Immature natural killer cell (primary cell): Measurements from ENCODE around the gene RASGRP1. TPM values are rescaled to one million over a fixed set of nuclear protein-coding genes. Genes with fewer than 3 reads are reported as not detected.

Experiments
- DNase-seq, 3 donors: peaks; one replicate each; pipeline ENCODE4 v3.0.0; 2022; ENCODE audit warnings: mixed read lengths in 1 of 3
- H3K27ac Mint-ChIP-seq, 6 donors: one replicate each; pipeline ENCODE4 v1.8.0; 2020; ENCODE audit warnings: mixed read lengths in 6 of 6, mild to moderate bottlenecking in 5 of 6, inconsistent platforms in 4 of 6, moderate library complexity in 3 of 6
- H3K27me3 Mint-ChIP-seq, 3 donors: one replicate each; pipeline ENCODE4 v1.8.0; 2020 to 2021; ENCODE audit warnings: low read depth in 3 of 3, mild to moderate bottlenecking in 3 of 3, mixed read lengths in 3 of 3, moderate library complexity in 3 of 3, inconsistent platforms in 1 of 3
- H3K36me3 Mint-ChIP-seq, 3 donors: one replicate each; pipeline ENCODE4 v1.8.0; 2020; ENCODE audit warnings: mixed read lengths in 3 of 3, inconsistent platforms in 2 of 3, mild to moderate bottlenecking in 2 of 3
- H3K4me1 Mint-ChIP-seq, 2 donors: one replicate each; pipeline ENCODE4 v1.8.0; 2020; ENCODE audit warnings: inconsistent platforms in 2 of 2, mild to moderate bottlenecking in 2 of 2, mixed read lengths in 2 of 2, moderate library complexity in 1 of 2
- H3K4me3 Mint-ChIP-seq, 5 donors: one replicate each; pipeline ENCODE4 v1.8.0; 2020; ENCODE audit warnings: mild to moderate bottlenecking in 5 of 5, mixed read lengths in 5 of 5, inconsistent platforms in 3 of 5, moderate library complexity in 3 of 5
- H3K9me3 Mint-ChIP-seq, 6 donors: one replicate each; pipeline ENCODE4 v1.8.0; 2020; ENCODE audit warnings: mild to moderate bottlenecking in 6 of 6, mixed read lengths in 6 of 6, inconsistent platforms in 4 of 6, moderate library complexity in 3 of 6
- polyA plus RNA-seq, 3 donors: library from polyadenylated mRNA; unstranded; fragments of 300-500 nt; fragmentation: Illumina TruSeq; gene quantifications; one replicate each; pipeline ENCODE4 v1.2.3, GENCODE V29; 2021

Gene RASGRP1
- polyA plus RNA-seq, 3 donors from 2014 or later: 21.9 to 63.9 (median 22.7) TPM

DNA sequence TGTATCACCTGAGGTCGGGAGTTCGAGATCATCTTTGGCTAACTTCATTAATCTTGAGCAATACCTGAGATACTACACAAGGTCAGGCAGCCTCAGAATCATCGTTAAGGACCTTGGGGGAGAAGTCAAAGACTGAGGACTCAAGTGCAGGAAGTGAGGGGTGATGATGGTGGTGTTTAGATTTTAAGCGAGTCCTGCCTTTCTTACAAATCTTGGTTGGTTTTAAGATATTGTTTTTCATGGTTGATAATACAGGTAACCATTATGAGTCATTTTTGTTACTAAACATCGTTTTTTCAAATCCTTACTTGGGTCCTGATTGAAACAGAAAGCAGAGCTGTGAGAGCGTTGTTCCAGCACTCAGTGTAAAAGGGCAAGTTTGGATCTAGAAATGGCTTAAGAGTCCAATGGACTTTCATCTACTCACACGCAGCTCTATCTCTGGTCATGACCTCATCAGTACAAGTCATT is 4.1 kb downstream of the RASGRP1 start:
- peak overlapping the region; percentile 82 to 96 (median 90) for H3K27ac Mint-ChIP-seq
- no peaks in the 10 kb centered on the region for H3K9me3 Mint-ChIP-seq
- peaks cover 5 to 13% (median 6%) of the 10 kb centered on the region in 3 donors for H3K27me3 Mint-ChIP-seq
- peaks cover 16 to 32% (median 29%) of the 10 kb centered on the region in 3 donors for H3K36me3 Mint-ChIP-seq
- no peak for DNase-seq
- peak overlapping the region; percentile 44 to 88 (median 51) for H3K4me3 Mint-ChIP-seq
- H3K4me1 Mint-ChIP-seq: peaks cover 90 to 93% of the 10 kb centered on the region in 2 donors

DNA sequence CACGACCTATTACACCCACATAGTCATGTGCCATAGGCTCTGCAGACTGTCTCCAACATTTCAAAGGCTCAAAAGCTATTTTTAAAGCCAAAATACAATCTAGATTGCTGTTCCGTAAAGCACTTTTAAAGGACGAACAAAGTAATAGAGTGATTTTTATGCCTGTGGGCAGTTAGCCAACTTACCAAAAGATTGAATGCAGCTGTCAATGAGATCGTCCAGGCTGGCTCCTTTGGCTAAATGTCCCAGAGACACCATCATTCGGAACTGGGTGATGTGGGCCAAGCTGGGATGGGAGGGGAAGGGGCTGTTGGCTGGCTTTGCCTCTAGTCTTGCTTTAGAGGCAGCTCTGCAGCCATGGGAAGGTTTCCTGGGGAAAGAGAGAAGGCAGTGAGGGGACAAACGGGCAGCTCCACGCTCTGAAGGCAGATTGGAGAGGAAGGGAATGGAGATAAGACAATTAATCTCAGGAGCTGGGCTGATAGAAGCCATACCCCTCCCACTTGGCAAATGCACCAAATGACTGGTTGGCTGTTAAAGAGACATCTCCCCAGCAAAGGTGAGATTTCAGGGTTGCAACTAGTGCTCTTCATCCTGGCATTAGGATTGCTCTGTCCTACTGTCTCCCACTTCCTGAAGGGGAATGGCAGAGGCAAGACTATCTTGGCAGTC is 4.8 kb downstream of the RASGRP1 start:
- peak overlapping the region in 4 of 5 donors; percentile 44 to 88 (median 56) for H3K4me3 Mint-ChIP-seq
- H3K27me3 Mint-ChIP-seq: peaks cover 2 to 10% (median 6%) of the 10 kb centered on the region in 3 donors
- no peaks in the 10 kb centered on the region for H3K9me3 Mint-ChIP-seq
- DNase-seq: no peak
- H3K4me1 Mint-ChIP-seq: peaks cover 92 to 93% of the 10 kb centered on the region in 2 donors
- H3K27ac Mint-ChIP-seq: peak overlapping the region; percentile 74 to 96 (median 88)
- H3K36me3 Mint-ChIP-seq: peaks cover 16 to 37% (median 29%) of the 10 kb centered on the region in 3 donors

DNA sequence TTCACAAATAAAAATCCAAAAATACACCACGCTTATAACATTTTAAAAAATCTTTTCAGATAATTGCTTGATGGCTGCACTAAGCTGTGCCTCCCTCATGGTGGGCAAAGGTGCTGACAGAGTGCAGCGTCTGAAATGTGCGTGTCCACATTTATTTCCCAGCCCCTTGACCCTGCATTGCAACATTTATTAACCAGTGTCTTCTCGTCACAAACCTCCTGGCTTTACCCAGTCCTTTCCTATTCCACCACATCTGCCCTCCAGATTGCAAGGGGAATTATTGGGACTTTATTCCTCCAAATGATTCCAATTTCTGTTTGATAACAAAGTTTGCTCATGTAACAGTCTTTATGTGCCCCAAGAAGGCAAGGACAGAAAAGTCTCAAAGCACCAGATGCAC is 5.5 kb downstream of the RASGRP1 start:
- peaks cover 98 to 99% of the 10 kb centered on the region in 2 donors for H3K4me1 Mint-ChIP-seq
- DNase-seq: no peak
- no peaks in the 10 kb centered on the region for H3K9me3 Mint-ChIP-seq
- peaks cover 16 to 37% (median 29%) of the 10 kb centered on the region in 3 donors for H3K36me3 Mint-ChIP-seq
- H3K4me3 Mint-ChIP-seq: peak overlapping the region in 3 of 5 donors; percentile 25 to 54 (median 37)
- H3K27me3 Mint-ChIP-seq: peaks cover 0 to 6% (median 5%) of the 10 kb centered on the region in 3 donors
- H3K27ac Mint-ChIP-seq: peak overlapping the region; percentile 63 to 96 (median 82)

DNA sequence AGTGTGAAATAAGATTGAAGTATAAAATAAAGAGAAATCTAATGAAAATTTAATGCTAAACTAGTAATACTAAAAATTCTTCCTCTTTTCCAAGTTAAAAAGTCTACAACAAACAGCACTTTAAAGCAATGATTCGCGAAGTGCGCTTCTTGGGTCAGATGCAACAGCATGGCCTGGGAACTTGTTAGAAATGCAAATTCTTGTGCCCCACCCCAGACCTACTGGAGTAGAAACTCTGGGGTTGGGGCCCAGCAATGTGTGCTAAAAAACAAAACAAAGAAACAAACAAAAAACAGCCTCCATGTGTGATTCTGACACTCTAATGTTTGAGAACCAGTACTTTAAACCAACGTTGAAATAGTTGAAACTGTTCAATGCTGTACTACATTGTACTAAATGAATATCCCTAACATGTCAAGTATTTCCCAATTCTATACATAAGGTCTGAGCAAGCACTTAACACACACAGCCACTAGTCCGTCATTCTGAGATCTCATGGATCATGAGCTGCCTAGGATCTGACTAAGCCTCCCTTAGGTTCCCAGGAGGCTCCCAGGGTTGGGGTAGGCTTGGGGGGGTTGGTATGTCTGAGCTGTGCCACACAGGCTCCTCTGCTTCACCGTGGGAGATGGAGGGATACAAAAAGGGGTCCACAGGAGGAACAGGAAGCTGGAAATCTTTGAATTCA is 6.1 kb downstream of the RASGRP1 start:
- peak overlapping the region; percentile 51 to 93 (median 88) for H3K27ac Mint-ChIP-seq
- H3K27me3 Mint-ChIP-seq: peaks cover 0 to 1% (median 0%) of the 10 kb centered on the region in 3 donors
- H3K9me3 Mint-ChIP-seq: no peaks in the 10 kb centered on the region
- H3K4me1 Mint-ChIP-seq: peaks cover 100% of the 10 kb centered on the region in 2 donors
- peak overlapping the region in 4 of 5 donors; percentile 18 to 62 (median 54) for H3K4me3 Mint-ChIP-seq
- H3K36me3 Mint-ChIP-seq: peaks cover 16 to 42% (median 29%) of the 10 kb centered on the region in 3 donors
- DNase-seq: no peak

DNA sequence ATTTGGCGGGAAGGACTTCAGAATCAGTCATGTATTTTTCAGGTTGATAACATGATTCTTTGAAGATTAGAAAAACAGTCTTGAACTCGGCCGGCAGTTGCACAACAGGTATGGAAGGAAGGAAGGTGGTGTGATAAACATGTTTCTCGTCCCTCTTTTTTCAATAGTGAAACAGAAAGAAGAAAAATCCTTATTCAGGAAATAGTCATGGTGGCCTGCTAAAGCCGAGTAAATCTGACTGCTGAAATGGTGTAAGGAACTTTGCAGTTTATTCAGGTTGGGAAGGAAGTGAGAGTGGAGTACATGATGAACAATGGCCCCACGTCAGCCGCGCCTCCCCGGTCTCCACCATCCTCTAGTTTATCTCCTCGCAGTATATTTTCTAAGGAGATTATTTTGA is 6.7 kb downstream of the RASGRP1 start:
- DNase-seq: peak in 1 of 3 donors; percentile 18
- Mint-ChIP-seq H3K4me3 (peak overlapping the region; percentile 18 to 62 (median 56)), H3K36me3 (peaks cover 16 to 48% (median 29%) of the 10 kb centered on the region in 3 donors), H3K4me1 (peaks cover 100% of the 10 kb centered on the region in 2 donors), H3K9me3 (no peaks in the 10 kb centered on the region), H3K27ac (peak overlapping the region; percentile 51 to 93 (median 88)), H3K27me3 (no peaks in the 10 kb centered on the region)

DNA sequence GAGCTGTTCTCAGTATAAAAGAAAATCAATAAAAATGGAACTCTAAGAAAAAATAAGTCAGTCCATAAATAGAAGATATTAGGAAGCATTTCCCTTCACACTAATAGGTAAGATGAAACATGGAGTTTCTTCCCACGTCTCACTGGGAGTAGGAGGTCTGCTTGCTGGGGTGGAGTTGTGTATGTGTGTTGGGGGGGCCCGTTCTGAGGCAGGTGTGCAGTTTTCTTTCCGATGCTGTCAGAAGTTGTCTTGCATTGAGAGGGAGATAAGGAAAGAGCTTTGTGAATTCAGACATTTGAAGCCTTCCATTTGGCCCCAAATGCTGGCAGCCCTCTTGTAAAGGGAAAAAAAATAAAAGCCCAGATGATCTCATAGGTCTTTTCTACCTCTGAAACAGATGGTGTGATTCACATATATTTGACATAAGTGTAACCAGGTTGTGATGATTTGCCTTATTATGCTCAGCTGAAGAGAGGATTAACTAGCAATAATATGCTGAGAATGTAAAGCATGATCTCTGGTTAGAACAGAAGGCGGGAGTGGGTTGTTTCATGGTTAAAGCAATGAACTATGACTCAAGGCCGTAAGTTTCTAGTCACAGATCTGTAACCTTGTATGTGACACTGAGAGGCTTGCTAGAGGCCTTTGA is 8.8 kb downstream of the RASGRP1 start:
- peaks cover 97 to 100% of the 10 kb centered on the region in 2 donors for H3K4me1 Mint-ChIP-seq
- no peaks in the 10 kb centered on the region for H3K9me3 Mint-ChIP-seq
- no peak for DNase-seq
- peak overlapping the region in 1 of 5 donors; percentile 20 for H3K4me3 Mint-ChIP-seq
- peaks cover 14 to 49% (median 28%) of the 10 kb centered on the region in 3 donors for H3K36me3 Mint-ChIP-seq
- peak overlapping the region; percentile 39 to 87 (median 60) for H3K27ac Mint-ChIP-seq
- H3K27me3 Mint-ChIP-seq: no peaks in the 10 kb centered on the region

DNA sequence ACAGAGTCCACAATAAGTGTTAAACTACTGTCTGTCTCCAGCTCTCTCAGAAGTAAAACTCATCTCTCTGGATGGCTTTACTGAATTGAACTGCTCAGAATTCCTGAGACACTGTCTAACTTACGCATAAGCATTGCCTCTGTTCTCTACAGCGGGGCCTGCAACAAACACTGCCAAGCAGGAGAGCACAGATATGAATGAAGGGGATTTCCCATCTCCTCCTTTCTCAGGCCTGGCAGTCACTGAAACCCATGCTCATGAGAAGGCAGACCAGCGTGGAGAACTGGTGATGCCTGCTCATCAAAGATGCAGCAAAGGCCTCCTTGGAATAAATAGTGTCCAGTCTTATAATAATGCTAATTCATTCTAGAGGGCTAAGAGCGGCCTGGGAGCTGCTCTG is 10.3 kb downstream of the RASGRP1 start:
- peaks cover 0 to 2% (median 0%) of the 10 kb centered on the region in 3 donors for H3K27me3 Mint-ChIP-seq
- peaks cover 91 to 100% of the 10 kb centered on the region in 2 donors for H3K4me1 Mint-ChIP-seq
- H3K27ac Mint-ChIP-seq: peak overlapping the region; percentile 50 to 88 (median 76)
- peak overlapping the region in 1 of 5 donors; percentile 23 for H3K4me3 Mint-ChIP-seq
- no peak for DNase-seq
- H3K9me3 Mint-ChIP-seq: no peaks in the 10 kb centered on the region
- peaks cover 9 to 43% (median 18%) of the 10 kb centered on the region in 3 donors for H3K36me3 Mint-ChIP-seq

DNA sequence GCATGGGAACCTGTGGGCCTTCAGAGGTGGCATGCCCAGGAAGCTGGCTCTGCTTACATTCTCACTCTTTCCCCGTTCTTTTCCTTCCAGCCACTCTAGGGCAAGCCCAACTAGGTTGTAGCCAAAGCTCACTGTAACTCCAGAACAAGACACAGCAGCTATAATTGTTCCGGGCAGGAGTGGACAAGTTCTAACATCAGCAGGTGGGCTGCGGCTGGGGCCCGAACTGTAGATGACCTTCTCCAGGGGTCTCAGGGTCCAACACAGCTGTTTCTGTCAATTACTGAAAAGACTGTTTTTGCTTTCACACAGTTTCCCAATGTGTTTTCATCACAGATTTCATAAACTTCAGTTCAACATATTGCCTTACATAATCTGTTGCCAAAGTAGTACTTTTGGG is 11.5 kb downstream of the RASGRP1 start:
- H3K27me3 Mint-ChIP-seq: peaks cover 0 to 2% (median 0%) of the 10 kb centered on the region in 3 donors
- H3K4me3 Mint-ChIP-seq: peak overlapping the region in 4 of 5 donors; percentile 3 to 61 (median 34)
- peaks cover 91 to 100% of the 10 kb centered on the region in 2 donors for H3K4me1 Mint-ChIP-seq
- H3K36me3 Mint-ChIP-seq: peaks cover 4 to 37% (median 9%) of the 10 kb centered on the region in 3 donors
- H3K27ac Mint-ChIP-seq: peak overlapping the region; percentile 3 to 88 (median 76)
- DNase-seq: no peak
- no peaks in the 10 kb centered on the region for H3K9me3 Mint-ChIP-seq

DNA sequence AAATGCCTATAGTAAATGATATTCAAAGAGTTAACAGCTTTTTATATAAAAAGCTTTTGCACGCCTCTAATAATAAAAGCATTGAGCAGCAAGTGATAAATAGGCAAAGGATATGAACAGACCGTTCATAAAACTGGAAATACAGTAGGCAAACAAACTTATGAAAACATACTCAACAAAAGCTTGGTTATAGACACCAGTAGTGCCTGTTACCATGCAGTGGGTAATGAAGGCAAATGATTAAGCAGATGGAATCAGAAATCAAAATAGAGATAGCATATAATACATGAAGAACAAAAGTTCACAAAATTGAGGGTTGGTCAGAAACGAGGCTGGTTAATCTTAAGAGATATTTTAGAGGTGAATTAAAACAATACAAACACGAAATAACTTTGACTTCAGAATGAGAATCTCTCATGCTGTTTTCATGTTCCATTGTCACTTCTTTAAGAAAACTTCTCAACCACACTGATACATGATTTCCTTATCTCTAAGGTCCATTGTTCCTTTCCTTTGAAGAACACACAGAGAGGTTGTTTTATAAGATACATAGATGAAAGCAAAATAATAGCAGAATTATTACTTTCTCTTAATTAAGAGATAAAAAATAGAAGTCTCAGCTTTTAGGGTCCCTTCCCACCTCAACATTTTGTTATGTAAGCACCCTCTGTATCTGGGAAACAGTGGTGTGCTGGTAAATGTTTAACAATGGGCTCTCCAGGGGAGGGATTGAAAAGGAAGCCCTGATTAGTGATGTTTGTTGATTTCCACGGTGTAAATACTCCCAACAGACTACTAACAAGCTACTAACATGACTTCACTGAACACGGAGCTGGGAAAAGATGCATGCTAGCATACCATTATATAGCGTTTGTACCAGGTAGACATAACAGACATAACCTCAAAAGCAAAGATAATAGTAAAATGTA is 12.6 kb downstream of the RASGRP1 start:
- Mint-ChIP-seq H3K4me3 (peak overlapping the region in 4 of 5 donors; percentile 6 to 52 (median 34)), H3K27me3 (peaks cover 0 to 2% (median 0%) of the 10 kb centered on the region in 3 donors), H3K27ac (peak overlapping the region; percentile 49 to 84 (median 75)), H3K9me3 (no peaks in the 10 kb centered on the region), H3K4me1 (peaks cover 91 to 100% of the 10 kb centered on the region in 2 donors), H3K36me3 (peaks cover 0 to 32% (median 3%) of the 10 kb centered on the region in 3 donors)
- DNase-seq: no peak

DNA sequence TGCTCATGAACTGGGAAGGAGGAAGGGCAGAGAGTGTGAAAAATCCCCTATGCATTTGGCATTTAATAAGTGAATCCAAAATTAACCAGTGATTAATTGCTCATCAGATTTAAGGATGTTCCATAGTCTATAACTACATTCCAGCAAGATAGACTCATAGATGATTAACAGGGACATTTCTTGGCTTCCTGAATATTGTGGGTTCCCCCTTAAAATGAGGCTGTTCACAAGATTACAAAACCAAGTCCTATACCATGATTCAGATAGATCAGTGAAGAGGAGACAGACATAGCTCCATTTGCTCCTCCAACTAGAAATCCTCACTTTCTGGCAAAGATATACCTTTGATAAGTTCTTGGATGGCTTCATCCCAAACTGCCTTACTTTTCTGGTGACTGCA is 15.4 kb downstream of the RASGRP1 start:
- peaks cover 0 to 31% (median 0%) of the 10 kb centered on the region in 3 donors for H3K36me3 Mint-ChIP-seq
- DNase-seq: no peak

DNA sequence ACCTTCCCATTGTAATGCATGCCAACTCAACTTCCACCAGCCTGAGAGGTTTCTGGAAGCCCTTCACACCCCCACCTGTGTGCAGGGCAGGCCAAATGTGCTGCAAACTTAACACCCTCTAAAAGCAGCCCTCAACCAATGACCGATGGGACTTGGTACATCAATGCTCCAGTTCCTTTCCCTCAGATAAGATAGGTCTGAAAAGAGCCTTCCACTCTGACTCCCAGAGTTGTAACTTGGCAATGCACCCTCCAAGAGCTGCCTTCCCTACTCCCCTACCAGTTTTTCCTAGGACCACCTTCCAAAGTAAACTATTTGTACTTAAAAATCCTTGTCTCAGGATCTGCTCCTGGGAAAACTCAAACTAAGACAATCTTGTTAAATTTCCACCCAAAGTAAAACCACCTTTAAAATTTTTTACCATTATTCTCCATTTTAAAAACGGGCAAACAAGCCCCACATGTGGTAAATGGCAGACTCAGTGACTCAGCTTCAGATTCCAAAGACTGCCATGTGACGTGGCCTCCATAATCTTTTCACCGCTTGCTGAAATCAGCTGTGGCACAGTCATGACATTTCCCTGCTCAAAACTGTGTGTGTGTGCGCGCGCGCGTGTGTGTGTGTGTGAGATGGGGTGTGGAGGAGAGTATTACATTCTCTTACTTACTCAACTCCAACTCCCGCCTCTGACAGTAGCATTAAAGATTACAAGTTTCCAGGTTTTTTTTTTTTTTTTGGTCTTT is 17.2 kb downstream of the RASGRP1 start:
- no peak overlapping the region for H3K4me3 Mint-ChIP-seq
- peaks cover 0 to 2% (median 1%) of the 10 kb centered on the region in 3 donors for H3K27me3 Mint-ChIP-seq
- no peaks in the 10 kb centered on the region for H3K9me3 Mint-ChIP-seq
- H3K4me1 Mint-ChIP-seq: peaks cover 83 to 97% of the 10 kb centered on the region in 2 donors
- no peak for DNase-seq
- peaks cover 0 to 22% (median 0%) of the 10 kb centered on the region in 3 donors for H3K36me3 Mint-ChIP-seq
- peak overlapping the region; percentile 11 to 75 (median 62) for H3K27ac Mint-ChIP-seq

More for the DNA sequence above, 15.4 kb downstream of the RASGRP1 start:
- H3K4me1 Mint-ChIP-seq: peaks cover 85 to 99% of the 10 kb centered on the region in 2 donors
- peak overlapping the region; percentile 22 to 80 (median 58) for H3K27ac Mint-ChIP-seq
- H3K9me3 Mint-ChIP-seq: no peaks in the 10 kb centered on the region
- peaks cover 0 to 2% (median 0%) of the 10 kb centered on the region in 3 donors for H3K27me3 Mint-ChIP-seq
- no peak overlapping the region for H3K4me3 Mint-ChIP-seq

DNA sequence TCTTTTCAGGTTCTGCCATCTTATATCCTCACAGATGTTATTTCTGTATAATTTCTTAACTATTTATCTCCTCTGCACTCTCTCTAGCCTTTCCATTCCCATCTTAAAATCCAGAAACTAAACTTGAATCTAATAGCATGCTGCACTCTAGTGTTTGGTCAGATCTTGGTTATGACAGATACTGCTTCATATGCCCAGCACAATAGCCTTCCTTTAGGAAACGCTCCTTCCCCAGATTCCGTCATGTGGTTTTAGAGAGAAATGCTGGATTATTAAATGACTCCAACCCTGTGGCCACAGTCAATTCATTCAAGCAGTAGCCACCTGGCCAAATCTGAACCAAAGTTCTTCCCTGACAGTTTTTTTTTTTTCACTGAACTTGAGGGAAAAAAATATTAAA is 19.4 kb downstream of the RASGRP1 start:
- H3K36me3 Mint-ChIP-seq: peaks cover 0 to 22% (median 0%) of the 10 kb centered on the region in 3 donors
- no peaks in the 10 kb centered on the region for H3K9me3 Mint-ChIP-seq
- H3K27ac Mint-ChIP-seq: peak overlapping the region in 3 of 6 donors; percentile 0 to 65 (median 42)
- H3K27me3 Mint-ChIP-seq: peaks cover 0 to 2% (median 1%) of the 10 kb centered on the region in 3 donors
- peaks cover 90 to 97% of the 10 kb centered on the region in 2 donors for H3K4me1 Mint-ChIP-seq
- peak overlapping the region in 1 of 5 donors; percentile 18 for H3K4me3 Mint-ChIP-seq
- DNase-seq: no peak
